ENCODE results near the gene EEPD1.

The EEPD1 gene

GRCh38 chr7:36188906-36189305, 35.9 kb downstream of the EEPD1 start:
- Histone ChIP-seq H3K9me3 (ENCODE audit: control insufficient read depth, low read length) (no peaks in the 10 kb centered on the region), H3K9ac (ENCODE audit: low read length) (no peak overlapping the region), H3K27me3 (ENCODE audit: control insufficient read depth, insufficient read depth, low read length) (no peaks in the 10 kb centered on the region), H3K4me3 (ENCODE audit: low read length) (no peak overlapping the region), H3K4me1 (ENCODE audit: control insufficient read depth, insufficient read depth, low read length) (peaks cover 8% of the 10 kb centered on the region), H3K36me3 (ENCODE audit: control insufficient read depth, insufficient read depth, low read length) (no peaks in the 10 kb centered on the region)

DNA sequence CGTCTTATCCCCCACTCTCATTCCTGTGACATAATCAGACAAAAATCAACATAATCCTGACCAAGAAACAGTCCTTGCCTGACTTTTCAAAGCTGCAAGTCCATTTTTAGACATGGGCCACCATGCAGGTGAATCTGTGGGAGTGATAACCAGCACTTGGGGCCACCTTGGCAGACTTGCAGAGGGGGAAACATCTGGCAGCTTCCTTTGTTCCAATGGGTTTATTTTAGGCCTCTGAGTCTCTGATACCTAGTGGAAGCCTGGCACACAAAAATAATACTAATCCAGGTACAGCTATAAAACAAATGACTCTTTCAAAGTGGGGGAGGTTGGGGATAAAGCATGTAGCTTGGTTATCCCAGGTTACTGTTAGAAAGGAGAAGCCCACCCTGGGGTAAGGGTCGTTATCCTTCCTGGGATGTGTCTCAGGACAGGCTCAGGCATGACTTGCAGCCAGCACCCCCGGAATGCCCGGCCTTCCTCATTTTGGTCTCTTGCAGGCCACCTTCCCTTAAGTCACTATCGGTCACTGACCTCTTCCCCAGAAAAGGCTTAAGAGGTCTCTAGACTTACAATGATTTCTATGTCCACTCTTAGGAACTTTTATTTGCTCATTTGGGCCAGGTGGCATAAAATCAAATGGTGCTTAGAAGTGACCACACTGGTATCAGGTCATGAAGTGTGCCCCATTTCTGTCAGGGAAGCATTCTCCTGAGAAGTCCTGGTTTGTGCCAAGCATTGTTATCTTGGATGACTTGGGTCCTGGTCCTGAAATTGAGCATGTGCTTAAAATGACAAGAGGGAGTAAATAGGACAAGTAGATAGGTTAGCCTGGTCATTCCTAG, 37.6 kb downstream of the EEPD1 start:
- Histone ChIP-seq H3K9me3 (ENCODE audit: control insufficient read depth, low read length) (no peaks in the 10 kb centered on the region), H3K9ac (ENCODE audit: low read length) (no peak overlapping the region), H3K4me1 (ENCODE audit: control insufficient read depth, insufficient read depth, low read length) (peaks cover 9% of the 10 kb centered on the region)

DNA sequence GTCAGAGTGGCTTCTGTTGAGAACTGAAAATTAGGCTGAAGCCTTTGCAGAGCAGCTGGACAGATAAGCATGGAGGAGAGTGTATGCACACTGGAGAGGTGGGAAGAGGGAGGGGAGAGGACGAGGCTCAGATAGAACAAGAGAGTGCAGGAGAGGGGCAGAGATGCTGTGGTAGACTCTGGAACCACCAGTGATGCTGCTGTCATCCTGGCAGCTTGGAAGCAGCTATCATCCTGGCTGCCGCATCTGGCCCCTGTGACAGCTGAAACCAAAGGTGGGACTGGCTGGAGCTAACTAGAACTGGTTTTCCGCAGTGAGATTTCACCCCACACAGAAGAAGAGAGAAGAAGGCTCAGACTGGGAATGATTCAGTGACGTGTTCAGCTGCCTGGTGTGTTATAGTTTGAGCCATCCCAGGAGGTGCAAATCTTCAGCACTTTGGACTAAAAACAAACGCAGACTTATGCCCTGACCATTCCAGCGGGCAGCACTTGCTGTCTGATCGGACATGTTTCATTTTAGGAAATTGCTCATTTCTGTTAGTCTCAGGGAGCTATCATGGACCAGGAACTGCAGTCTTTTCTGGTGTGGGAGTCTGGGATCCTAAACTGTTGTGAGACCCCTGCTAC, 38.4 kb downstream of the EEPD1 start:
- H3K9me3 ChIP-seq (ENCODE audit: control insufficient read depth, low read length), result no peaks in the 10 kb centered on the region
- H3K4me1 ChIP-seq (ENCODE audit: control insufficient read depth, insufficient read depth, low read length), result peaks cover 16% of the 10 kb centered on the region
- H3K9ac ChIP-seq (ENCODE audit: low read length), result no peak overlapping the region
- no peaks in the 10 kb centered on the region for H3K27me3 ChIP-seq (ENCODE audit: control insufficient read depth, insufficient read depth, low read length)
- no peak overlapping the region for H3K4me3 ChIP-seq (ENCODE audit: low read length)
- H3K36me3 ChIP-seq (ENCODE audit: control insufficient read depth, insufficient read depth, low read length), result no peaks in the 10 kb centered on the region

More for the DNA sequence above, 37.6 kb downstream of the EEPD1 start:
- H3K36me3 ChIP-seq (ENCODE audit: control insufficient read depth, insufficient read depth, low read length), result no peaks in the 10 kb centered on the region
- no peak overlapping the region for H3K4me3 ChIP-seq (ENCODE audit: low read length)
- H3K27me3 ChIP-seq (ENCODE audit: control insufficient read depth, insufficient read depth, low read length), result no peaks in the 10 kb centered on the region

DNA sequence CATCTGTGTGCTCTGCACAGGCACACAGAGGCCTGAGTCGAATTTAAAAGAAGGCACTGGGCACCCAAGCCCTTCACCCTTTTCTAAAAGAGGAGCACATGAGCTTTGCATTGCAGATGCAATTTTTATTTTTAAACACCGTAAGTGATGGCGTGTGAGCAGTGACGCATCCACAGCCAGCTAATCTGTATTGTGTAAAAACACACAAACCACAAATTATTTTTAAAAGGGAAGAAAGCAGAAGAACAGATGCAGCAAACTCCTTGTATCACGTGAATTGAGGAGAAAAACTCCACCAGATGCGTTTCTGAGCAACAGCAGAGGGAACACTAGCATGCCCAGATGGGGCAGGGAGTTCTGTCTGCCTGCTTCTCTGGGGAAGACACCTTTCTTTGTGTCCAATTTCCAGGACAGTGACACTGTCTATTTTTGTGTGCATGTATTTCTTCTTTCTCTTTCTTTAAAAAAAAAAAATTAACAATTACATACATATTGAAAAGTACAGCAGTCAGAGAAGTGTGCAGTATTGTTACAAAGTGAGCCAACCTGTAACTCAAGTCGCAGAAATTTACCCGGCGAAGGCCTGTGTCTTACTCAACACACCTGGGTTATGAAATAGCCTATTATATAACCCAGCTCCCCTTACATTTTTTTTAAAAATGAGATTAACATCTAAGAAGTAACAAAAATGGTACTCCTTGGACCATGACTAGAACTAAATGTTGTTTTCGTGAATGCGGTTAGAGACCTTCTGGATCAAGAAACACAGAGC, 39.2 kb downstream of the EEPD1 start:
- Histone ChIP-seq H3K4me1 (ENCODE audit: control insufficient read depth, insufficient read depth, low read length) (peaks cover 10% of the 10 kb centered on the region), H3K36me3 (ENCODE audit: control insufficient read depth, insufficient read depth, low read length) (no peaks in the 10 kb centered on the region), H3K4me3 (ENCODE audit: low read length) (no peak overlapping the region), H3K27me3 (ENCODE audit: control insufficient read depth, insufficient read depth, low read length) (no peaks in the 10 kb centered on the region), H3K9me3 (ENCODE audit: control insufficient read depth, low read length) (no peaks in the 10 kb centered on the region), H3K9ac (ENCODE audit: low read length) (no peak overlapping the region)

- no peaks in the 10 kb centered on the region for H3K36me3 ChIP-seq (ENCODE audit: control insufficient read depth, insufficient read depth, low read length)
- no peak overlapping the region for H3K4me3 ChIP-seq (ENCODE audit: low read length)
- no peaks in the 10 kb centered on the region for H3K27me3 ChIP-seq (ENCODE audit: control insufficient read depth, insufficient read depth, low read length)
- no peaks in the 10 kb centered on the region for H3K9me3 ChIP-seq (ENCODE audit: control insufficient read depth, low read length)
- peaks cover 10% of the 10 kb centered on the region for H3K4me1 ChIP-seq (ENCODE audit: control insufficient read depth, insufficient read depth, low read length)
- no peak overlapping the region for H3K9ac ChIP-seq (ENCODE audit: low read length)
These were observed 39.8 kb downstream of the EEPD1 start for GRCh38 chr7:36192877-36193276.

DNA sequence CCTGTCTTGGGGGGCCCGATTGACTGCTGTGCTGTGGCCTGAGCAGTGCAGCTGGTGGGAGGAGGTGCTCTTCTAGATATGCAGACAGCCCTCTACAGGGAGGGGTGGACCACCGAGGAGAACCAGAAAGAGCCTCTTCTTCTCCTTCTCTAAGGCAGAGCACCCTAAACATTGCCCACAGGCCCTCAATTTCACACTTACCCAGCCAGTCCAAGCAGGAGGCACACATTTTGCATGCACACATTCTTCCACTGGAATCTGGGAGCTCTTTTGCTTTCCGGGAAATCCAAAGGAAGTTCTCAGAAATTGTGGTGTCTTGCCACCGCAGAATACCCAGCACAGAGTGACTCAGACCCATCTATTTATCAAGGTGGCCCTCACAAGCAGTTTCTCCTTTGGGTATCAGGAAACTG, 45.8 kb downstream of the EEPD1 start:
- Histone ChIP-seq H3K36me3 (ENCODE audit: control insufficient read depth, insufficient read depth, low read length) (no peaks in the 10 kb centered on the region), H3K4me1 (ENCODE audit: control insufficient read depth, insufficient read depth, low read length) (peaks cover 27% of the 10 kb centered on the region), H3K9me3 (ENCODE audit: control insufficient read depth, low read length) (no peaks in the 10 kb centered on the region), H3K27me3 (ENCODE audit: control insufficient read depth, insufficient read depth, low read length) (no peaks in the 10 kb centered on the region), H3K9ac (ENCODE audit: low read length) (no peak overlapping the region), H3K4me3 (ENCODE audit: low read length) (no peak overlapping the region)

GRCh38 chr7:36199329-36199728, 46.3 kb downstream of the EEPD1 start:
- Histone ChIP-seq H3K9ac (ENCODE audit: low read length) (no peak overlapping the region), H3K27me3 (ENCODE audit: control insufficient read depth, insufficient read depth, low read length) (no peaks in the 10 kb centered on the region), H3K4me3 (ENCODE audit: low read length) (no peak overlapping the region), H3K36me3 (ENCODE audit: control insufficient read depth, insufficient read depth, low read length) (no peaks in the 10 kb centered on the region), H3K4me1 (ENCODE audit: control insufficient read depth, insufficient read depth, low read length) (peaks cover 27% of the 10 kb centered on the region), H3K9me3 (ENCODE audit: control insufficient read depth, low read length) (no peaks in the 10 kb centered on the region)

DNA sequence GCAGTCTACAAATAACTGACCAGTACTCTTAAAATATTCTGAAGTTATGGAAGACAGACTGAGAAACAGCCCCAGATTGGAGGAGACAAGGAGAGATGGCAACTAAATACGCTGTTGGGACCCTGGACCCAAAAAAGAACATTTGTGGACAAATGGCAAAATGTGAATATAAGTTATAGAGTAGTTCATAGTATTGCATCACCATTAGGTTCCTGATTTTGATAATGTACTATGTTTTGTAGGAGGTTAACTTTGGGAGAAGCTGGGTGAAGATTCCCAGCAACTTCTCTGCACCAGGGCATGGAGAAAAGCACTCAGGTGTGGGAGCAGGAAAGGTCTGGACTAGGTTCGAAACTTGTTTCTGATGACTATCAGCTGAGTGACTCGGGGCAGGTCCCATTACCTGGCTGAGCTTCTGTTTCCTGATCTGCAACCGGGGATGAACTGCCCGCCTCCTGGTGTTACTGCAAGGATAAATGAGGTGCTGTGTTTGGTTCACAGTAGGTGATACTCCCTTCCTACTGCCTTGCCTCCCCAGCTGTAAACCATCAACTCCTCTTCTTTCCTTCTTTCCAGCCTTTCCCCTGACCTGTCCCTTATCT, 48.2 kb downstream of the EEPD1 start:
- H3K36me3 ChIP-seq (ENCODE audit: control insufficient read depth, insufficient read depth, low read length), result no peaks in the 10 kb centered on the region
- no peak overlapping the region for H3K4me3 ChIP-seq (ENCODE audit: low read length)
- peaks cover 26% of the 10 kb centered on the region for H3K4me1 ChIP-seq (ENCODE audit: control insufficient read depth, insufficient read depth, low read length)
- H3K27me3 ChIP-seq (ENCODE audit: control insufficient read depth, insufficient read depth, low read length), result no peaks in the 10 kb centered on the region
- no peaks in the 10 kb centered on the region for H3K9me3 ChIP-seq (ENCODE audit: control insufficient read depth, low read length)
- H3K9ac ChIP-seq (ENCODE audit: low read length), result no peak overlapping the region

- no peaks in the 10 kb centered on the region for H3K27me3 ChIP-seq (ENCODE audit: control insufficient read depth, insufficient read depth, low read length)
- H3K9me3 ChIP-seq (ENCODE audit: control insufficient read depth, low read length), result no peaks in the 10 kb centered on the region
- no peak overlapping the region for H3K9ac ChIP-seq (ENCODE audit: low read length)
- H3K36me3 ChIP-seq (ENCODE audit: control insufficient read depth, insufficient read depth, low read length), result no peaks in the 10 kb centered on the region
- peaks cover 29% of the 10 kb centered on the region for H3K4me1 ChIP-seq (ENCODE audit: control insufficient read depth, insufficient read depth, low read length)
- H3K4me3 ChIP-seq (ENCODE audit: low read length), result no peak overlapping the region
These were observed 49.3 kb downstream of the EEPD1 start for GRCh38 chr7:36202398-36202797.

- H3K27me3 ChIP-seq (ENCODE audit: control insufficient read depth, insufficient read depth, low read length), result no peaks in the 10 kb centered on the region
- H3K9ac ChIP-seq (ENCODE audit: low read length), result no peak overlapping the region
- H3K4me1 ChIP-seq (ENCODE audit: control insufficient read depth, insufficient read depth, low read length), result peaks cover 37% of the 10 kb centered on the region
- H3K36me3 ChIP-seq (ENCODE audit: control insufficient read depth, insufficient read depth, low read length), result no peaks in the 10 kb centered on the region
- H3K9me3 ChIP-seq (ENCODE audit: control insufficient read depth, low read length), result no peaks in the 10 kb centered on the region
- no peak overlapping the region for H3K4me3 ChIP-seq (ENCODE audit: low read length)
These were observed 50.2 kb downstream of the EEPD1 start for GRCh38 chr7:36203071-36203790.

- H3K9me3 ChIP-seq (ENCODE audit: control insufficient read depth, low read length), result no peaks in the 10 kb centered on the region
- H3K4me3 ChIP-seq (ENCODE audit: low read length), result no peak overlapping the region
- H3K9ac ChIP-seq (ENCODE audit: low read length), result no peak overlapping the region
- H3K27me3 ChIP-seq (ENCODE audit: control insufficient read depth, insufficient read depth, low read length), result no peaks in the 10 kb centered on the region
- H3K36me3 ChIP-seq (ENCODE audit: control insufficient read depth, insufficient read depth, low read length), result no peaks in the 10 kb centered on the region
- H3K4me1 ChIP-seq (ENCODE audit: control insufficient read depth, insufficient read depth, low read length), result peaks cover 44% of the 10 kb centered on the region
These were observed 51.1 kb downstream of the EEPD1 start for GRCh38 chr7:36204044-36204663.

Measured in mucosa of stomach (tissue), 1 donor.